Stimulated activated CD8-positive, alpha-beta memory T cell treated with anti-CD3 and anti-CD28 coated beads, Interleukin-12 subunit alpha, Interleukin-12 subunit beta, amount 100 ng/mL, for 24 hours (primary cell): ENCODE measurements around the gene CDH10.

Experiments
- DNase-seq: peaks from one replicate; pipeline ENCODE4 v3.0.0-alpha.2; 2020; ENCODE audit errors: extremely low read depth

CDH10 gene

GRCh38 chr5:24487368-24488229 is 157.2 kb downstream of the CDH10 start:
- DNase-seq: no peak

- no peak for DNase-seq
These were observed 163.8 kb downstream of the CDH10 start for GRCh38 chr5:24480952-24481351.

- no peak for DNase-seq
These were observed 166.8 kb downstream of the CDH10 start for GRCh38 chr5:24477958-24478357.

GRCh38 chr5:24475101-24475500 is 169.7 kb downstream of the CDH10 start:
- no peak for DNase-seq

GRCh38 chr5:24474685-24475084 is 170.1 kb downstream of the CDH10 start:
- DNase-seq: no peak

- DNase-seq: no peak
These were observed 172.3 kb downstream of the CDH10 start for GRCh38 chr5:24472518-24472917.

- DNase-seq: no peak
These were observed 200.4 kb downstream of the CDH10 start for GRCh38 chr5:24444414-24444813.

GRCh38 chr5:24439465-24439864 is 205.3 kb downstream of the CDH10 start:
- no peak for DNase-seq
